ACC112 (cell line): ENCODE measurements around the gene RXRG.

Experiments
- H2AFZ ChIP-seq: fragments of 200-600 bp; sonication (generic); one replicate; pipeline ENCODE4 v1.6.0; 2017; ENCODE audit warnings: antibody characterized with exemption, low read length; ENCODE audit not compliant: unreplicated experiment
- H3K27ac ChIP-seq: fragments of 200-600 bp; sonication (generic); 2 replicates; pipeline ENCODE4 v1.5.1; 2014; ENCODE audit warnings: low read depth, mild to moderate bottlenecking, antibody characterized with exemption, low read length, moderate library complexity
- H3K27me3 ChIP-seq: fragments of 200-600 bp; sonication (generic); 2 replicates; pipeline ENCODE4 v1.6.1; 2014; ENCODE audit warnings: mild to moderate bottlenecking, antibody characterized with exemption, low read length, moderate library complexity, mixed read lengths; ENCODE audit not compliant: insufficient read depth
- H3K36me3 ChIP-seq: fragments of 200-600 bp; sonication (generic); 2 replicates; pipeline ENCODE4 v1.6.1; 2016; ENCODE audit warnings: mild to moderate bottlenecking, antibody characterized with exemption, low read length, moderate library complexity, mixed read lengths; ENCODE audit not compliant: insufficient read depth
- H3K4me1 ChIP-seq: fragments of 200-600 bp; sonication (generic); one replicate; pipeline ENCODE4 v1.6.1; 2016; ENCODE audit warnings: low read length, mixed read lengths; ENCODE audit not compliant: insufficient read depth, unreplicated experiment, control insufficient read depth
- H3K4me3 ChIP-seq: fragments of 200-600 bp; sonication (generic); 2 replicates; pipeline ENCODE4 v1.5.1; 2014; ENCODE audit warnings: mild to moderate bottlenecking, low read depth, low read length
- H3K79me2 ChIP-seq: fragments of 200-600 bp; sonication (generic); one replicate; pipeline ENCODE4 v1.6.0; 2016; ENCODE audit warnings: low read length; ENCODE audit not compliant: control insufficient read depth, unreplicated experiment, insufficient read depth

The RXRG gene

DNA sequence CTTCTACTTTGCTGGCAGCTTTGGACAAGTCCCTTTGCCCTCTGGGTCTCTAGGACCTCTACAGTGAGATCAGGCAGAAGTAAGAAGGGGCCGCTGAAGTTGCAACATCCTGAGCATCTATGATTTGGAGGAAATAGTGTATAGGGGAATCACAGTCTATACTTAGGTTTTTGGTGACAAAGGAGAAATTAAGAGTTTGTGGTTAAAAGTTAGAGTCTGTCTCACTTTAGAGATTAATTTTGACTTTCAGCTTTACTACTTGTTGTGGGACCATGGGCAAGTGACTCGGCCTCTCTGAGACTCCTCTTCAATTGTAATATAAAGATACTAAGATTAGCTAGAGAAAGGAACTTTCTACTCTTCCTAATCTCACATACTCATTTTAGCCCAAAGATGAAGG lies 55.3 kb downstream of the RXRG start:
- H3K27me3 ChIP-seq: peaks cover 72% of the 10 kb centered on the region
- H3K4me3 ChIP-seq: no peak overlapping the region
- H3K27ac ChIP-seq: no peak overlapping the region
- H2AFZ ChIP-seq: no peak overlapping the region
- no peaks in the 10 kb centered on the region for H3K36me3 ChIP-seq
- peaks cover 8% of the 10 kb centered on the region for H3K4me1 ChIP-seq
- H3K79me2 ChIP-seq: no peaks in the 10 kb centered on the region

DNA sequence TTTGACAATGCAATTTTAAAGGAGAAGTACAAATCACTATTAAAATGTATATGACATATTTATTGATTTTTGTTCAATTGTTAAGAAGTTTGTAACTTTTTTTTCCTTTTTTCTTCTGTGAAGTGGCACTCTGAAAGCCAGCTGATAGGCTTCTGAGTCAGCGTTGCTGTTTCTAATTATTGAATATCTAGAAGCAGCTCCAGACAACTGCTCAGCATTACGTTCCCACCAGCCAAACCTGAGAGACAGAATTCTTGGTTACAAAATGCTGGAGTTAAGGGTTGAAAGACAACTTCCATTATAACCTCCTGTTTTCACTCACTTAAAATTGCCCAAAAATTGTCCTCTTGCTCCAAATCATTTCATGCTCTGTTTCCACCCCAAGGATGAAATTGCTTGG lies 57.0 kb downstream of the RXRG start:
- Histone ChIP-seq H3K36me3 (no peaks in the 10 kb centered on the region), H2AFZ (no peak overlapping the region), H3K27me3 (peaks cover 72% of the 10 kb centered on the region), H3K4me1 (peaks cover 6% of the 10 kb centered on the region), H3K79me2 (no peaks in the 10 kb centered on the region), H3K27ac (no peak overlapping the region), H3K4me3 (no peak overlapping the region)

- Histone ChIP-seq H3K4me1 (peaks cover 9% of the 10 kb centered on the region), H3K36me3 (no peaks in the 10 kb centered on the region), H3K79me2 (no peaks in the 10 kb centered on the region), H3K4me3 (no peak overlapping the region), H3K27me3 (peaks cover 70% of the 10 kb centered on the region), H2AFZ (no peak overlapping the region), H3K27ac (no peak overlapping the region)
These were observed 57.4 kb downstream of the RXRG start for GRCh38 chr1:165387505-165387904.

DNA sequence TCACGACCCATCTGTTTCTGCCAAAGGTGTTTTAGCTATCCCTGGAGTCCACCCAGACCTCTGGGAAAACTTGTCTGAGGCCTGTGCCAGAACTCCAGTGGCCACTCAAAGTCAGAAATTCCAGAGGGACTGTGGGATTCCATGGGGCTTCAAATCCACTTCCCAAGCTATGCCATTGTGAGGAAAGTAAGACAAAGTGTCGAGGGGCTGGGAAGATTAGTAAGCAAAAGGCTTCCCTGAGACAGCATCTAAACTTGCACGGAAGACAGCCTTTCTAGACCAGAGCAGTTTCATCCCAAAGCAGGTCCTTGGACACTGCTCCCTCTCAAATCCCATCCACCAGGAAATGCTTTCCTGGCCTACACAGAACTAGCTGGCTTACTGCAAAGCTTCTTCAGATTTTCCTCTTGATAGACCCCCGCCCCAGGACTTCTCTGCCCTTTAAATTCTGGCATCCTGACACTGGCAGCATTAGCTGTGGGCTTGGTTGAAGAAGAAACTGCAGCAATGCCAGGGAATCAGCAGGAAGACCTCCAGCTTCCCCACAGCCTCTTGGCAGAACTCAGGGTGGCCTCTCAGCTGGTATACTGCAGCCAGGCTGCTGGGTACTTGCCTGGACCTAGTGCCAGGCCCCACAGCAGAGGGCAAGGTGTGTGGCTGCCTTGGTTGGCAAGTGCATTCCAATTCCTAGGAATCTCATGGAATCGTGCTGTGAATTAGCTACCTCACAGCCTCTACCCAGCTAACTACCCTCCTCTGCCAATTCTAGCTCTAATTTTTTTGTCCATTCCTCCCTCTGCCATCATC lies 61.1 kb downstream of the RXRG start:
- Histone ChIP-seq H3K27ac (no peak overlapping the region), H3K27me3 (peaks cover 35% of the 10 kb centered on the region), H2AFZ (no peak overlapping the region)

GRCh38 chr1:165383067-165383466 lies 61.9 kb downstream of the RXRG start:
- H3K4me1 ChIP-seq: peaks cover 9% of the 10 kb centered on the region
- no peak overlapping the region for H3K4me3 ChIP-seq
- H3K79me2 ChIP-seq: no peaks in the 10 kb centered on the region
- H2AFZ ChIP-seq: no peak overlapping the region
- H3K27ac ChIP-seq: peak overlapping the region; percentile 42; the same call in 1 of the 2 replicates
- no peaks in the 10 kb centered on the region for H3K36me3 ChIP-seq
- H3K27me3 ChIP-seq: peaks cover 27% of the 10 kb centered on the region

More for the DNA sequence above, 61.1 kb downstream of the RXRG start:
- Histone ChIP-seq H3K4me1 (peaks cover 9% of the 10 kb centered on the region), H3K36me3 (no peaks in the 10 kb centered on the region), H3K79me2 (no peaks in the 10 kb centered on the region), H3K4me3 (no peak overlapping the region)

DNA sequence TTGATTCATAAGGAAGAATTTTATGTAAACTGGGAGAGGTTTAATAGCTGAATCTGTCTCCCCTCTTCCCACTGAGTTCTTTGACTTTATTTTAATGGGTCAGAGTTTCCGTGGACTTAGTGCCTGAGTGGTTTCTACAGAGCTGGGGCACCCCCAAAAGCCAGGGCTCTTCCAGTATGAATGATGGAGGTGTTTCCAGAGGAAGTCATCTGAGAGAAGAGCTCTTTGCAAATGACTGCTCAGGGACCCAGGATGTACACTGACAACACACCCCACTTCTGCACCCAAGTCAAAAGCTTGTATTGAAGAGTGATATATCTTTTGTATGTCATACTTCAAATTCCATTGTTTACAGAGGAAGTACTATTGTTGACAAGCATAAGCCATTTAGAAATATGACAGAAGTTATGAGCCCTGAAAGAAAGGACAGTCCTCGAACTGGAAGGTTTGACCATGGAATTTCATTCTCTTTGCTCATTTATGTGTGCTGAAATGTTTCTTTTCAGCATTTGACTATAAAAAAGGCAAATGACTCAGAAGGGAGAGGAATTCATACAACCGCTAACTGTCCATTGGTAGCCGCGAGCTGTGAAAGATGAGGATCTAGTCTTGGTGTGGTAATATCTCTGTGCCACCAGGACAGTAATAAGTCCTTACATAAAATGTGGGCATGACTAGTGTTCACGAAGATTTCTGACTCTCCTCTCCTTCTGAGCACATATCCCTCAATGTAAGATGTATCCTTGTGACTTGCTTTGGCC lies 63.0 kb downstream of the RXRG start:
- Histone ChIP-seq H3K36me3 (no peaks in the 10 kb centered on the region), H3K27ac (no peak overlapping the region), H2AFZ (no peak overlapping the region), H3K4me1 (peaks cover 9% of the 10 kb centered on the region), H3K79me2 (no peaks in the 10 kb centered on the region), H3K27me3 (peaks cover 16% of the 10 kb centered on the region), H3K4me3 (no peak overlapping the region)

GRCh38 chr1:165376811-165377311 lies 68.1 kb downstream of the RXRG start:
- peak overlapping the region; percentile 80 for H2AFZ ChIP-seq
- no peaks in the 10 kb centered on the region for H3K27me3 ChIP-seq
- H3K4me3 ChIP-seq: peak overlapping the region; percentile 67
- H3K36me3 ChIP-seq: no peaks in the 10 kb centered on the region
- H3K27ac ChIP-seq: peak overlapping the region; percentile 90
- peaks cover 6% of the 10 kb centered on the region for H3K4me1 ChIP-seq
- H3K79me2 ChIP-seq: no peaks in the 10 kb centered on the region

- Histone ChIP-seq H3K36me3 (no peaks in the 10 kb centered on the region), H3K79me2 (no peaks in the 10 kb centered on the region), H3K4me3 (peak overlapping the region; percentile 67), H3K27me3 (peaks cover 2% of the 10 kb centered on the region; the same call in 1 of the 2 replicates), H2AFZ (peak overlapping the region; percentile 80), H3K4me1 (peaks cover 12% of the 10 kb centered on the region), H3K27ac (peak overlapping the region; percentile 90)
These were observed 68.7 kb downstream of the RXRG start for GRCh38 chr1:165376041-165376810.

GRCh38 chr1:165375623-165376022 lies 69.3 kb downstream of the RXRG start:
- Histone ChIP-seq H3K27ac (peak overlapping the region; percentile 90), H3K36me3 (no peaks in the 10 kb centered on the region), H3K79me2 (no peaks in the 10 kb centered on the region), H3K27me3 (peaks cover 5% of the 10 kb centered on the region; the same call in 1 of the 2 replicates), H2AFZ (peak overlapping the region; percentile 80), H3K4me3 (peak overlapping the region; percentile 67), H3K4me1 (peaks cover 12% of the 10 kb centered on the region)

- Histone ChIP-seq H3K79me2 (no peaks in the 10 kb centered on the region), H2AFZ (no peak overlapping the region), H3K27ac (no peak overlapping the region), H3K27me3 (peaks cover 14% of the 10 kb centered on the region; the same call in 1 of the 2 replicates), H3K4me1 (peaks cover 12% of the 10 kb centered on the region), H3K36me3 (no peaks in the 10 kb centered on the region), H3K4me3 (no peak overlapping the region)
These were observed 73.2 kb downstream of the RXRG start for GRCh38 chr1:165371588-165372225.
